H1 (cell line): Measurements from ENCODE around the gene RELL2. TPM values are rescaled to one million over a fixed set of nuclear protein-coding genes. Genes with fewer than 3 reads are reported as not detected.

Experiments used
- ASH2L ChIP-seq: fragments of 200-600, 300-600 bp; sonication (generic); IDR thresholded peaks from one replicate; pipeline ENCODE4 v1.7.1; 2017; ENCODE audit warnings: low read length
- ATF3 ChIP-seq: IDR thresholded peaks from 2 replicates; pipeline ENCODE4 v1.6.1; 2011; ENCODE audit warnings: low read depth, mild to moderate bottlenecking, low read length; ENCODE audit not compliant: insufficient read depth
- BACH1 ChIP-seq: IDR thresholded peaks from 2 replicates; pipeline ENCODE4 v1.6.1; 2012; ENCODE audit warnings: low read length, improper control_type of control experiment
- BCL11A ChIP-seq, 2 experiments: IDR thresholded peaks; one replicate each; pipeline ENCODE4 v1.6.1; 2011; ENCODE audit warnings: low read depth in 2 of 2, low read length in 2 of 2, mild to moderate bottlenecking in 2 of 2
- CTCF ChIP-seq, 3 experiments: IDR thresholded peaks; 1 replicate in 2 of 3; 2 replicates in 1 of 3; pipeline versions ENCODE4 v1.5.1 to v1.6.1; 2011; ENCODE audit warnings: low read length in 3 of 3, mild to moderate bottlenecking in 3 of 3, inconsistent platforms in 2 of 3, low read depth in 1 of 3, moderate library complexity in 1 of 3; ENCODE audit not compliant: insufficient read depth in 1 of 3; ENCODE audit errors: control extremely low read depth in 1 of 3
- EGR1 ChIP-seq: IDR thresholded peaks from 2 replicates; pipeline ENCODE4 v1.6.1; 2011; ENCODE audit warnings: low read depth, low read length, borderline replicate concordance
- EZH2 ChIP-seq: fragments of 200-600 bp; sonication (generic); IDR thresholded peaks from 2 replicates; pipeline ENCODE4 v1.7.1; 2012; ENCODE audit warnings: low read depth, mild to moderate bottlenecking, moderate library complexity, low read length, inconsistent platforms; ENCODE audit not compliant: severe bottlenecking
- GABPA ChIP-seq: IDR thresholded peaks from 2 replicates; pipeline ENCODE4 v1.6.1; 2011; ENCODE audit warnings: mild to moderate bottlenecking, low read length, moderate library complexity, borderline replicate concordance; ENCODE audit not compliant: insufficient read depth
- NANOG ChIP-seq: IDR thresholded peaks from 2 replicates; pipeline ENCODE4 v1.6.1; 2011; ENCODE audit warnings: low read length, low read depth, mild to moderate bottlenecking, inconsistent platforms; ENCODE audit not compliant: insufficient read depth, poor library complexity, severe bottlenecking
- NRF1 ChIP-seq: IDR thresholded peaks from 2 replicates; pipeline ENCODE4 v1.6.1; 2011; ENCODE audit warnings: mild to moderate bottlenecking, low read depth, low read length, improper control_type of control experiment
- RBBP5 ChIP-seq: IDR thresholded peaks from 2 replicates; pipeline ENCODE4 v1.7.1; 2012; ENCODE audit warnings: low read depth, mild to moderate bottlenecking, inconsistent platforms, low read length, moderate library complexity, borderline replicate concordance
- RNF2 ChIP-seq: fragments of 200-900, 300-1000 bp; sonication (generic); IDR thresholded peaks from 2 replicates; pipeline ENCODE4 v1.7.1; 2016; ENCODE audit warnings: borderline replicate concordance, low read depth, mild to moderate bottlenecking, antibody characterized with exemption, low read length; ENCODE audit not compliant: poor library complexity, severe bottlenecking; ENCODE audit errors: missing control alignments
- RXRA ChIP-seq: IDR thresholded peaks from 2 replicates; pipeline ENCODE4 v1.6.1; 2011; ENCODE audit warnings: low read depth, mild to moderate bottlenecking, low read length, moderate library complexity; ENCODE audit not compliant: insufficient read depth
- SP1 ChIP-seq: IDR thresholded peaks from 2 replicates; pipeline ENCODE4 v1.6.1; 2011; ENCODE audit warnings: low read depth, low read length
- SP4 ChIP-seq: IDR thresholded peaks from 2 replicates; pipeline ENCODE4 v1.6.1; 2012; ENCODE audit warnings: low read length, inconsistent platforms
- TAF7 ChIP-seq: optimal IDR thresholded peaks from 2 replicates; pipeline ENCODE3; 2011; ENCODE audit warnings: low read depth, mild to moderate bottlenecking, inconsistent platforms, low read length, moderate library complexity, borderline replicate concordance
- TEAD4 ChIP-seq: IDR thresholded peaks from 2 replicates; pipeline ENCODE4 v1.6.1; 2012; ENCODE audit warnings: low read depth, low read length, inconsistent platforms, mixed read lengths
- USF2 ChIP-seq: IDR thresholded peaks from 2 replicates; pipeline ENCODE4 v1.6.1; 2011; ENCODE audit warnings: low read length, improper control_type of control experiment
- YY1 ChIP-seq: IDR thresholded peaks from 2 replicates; pipeline ENCODE4 v1.6.1; 2011; ENCODE audit warnings: low read depth, mild to moderate bottlenecking, low read length
- polyA plus RNA-seq, 7 experiments: library from polyadenylated mRNA; depleted of rRNA in 3 of 7; stranded (reverse) in 5 of 7; unstranded in 2 of 7; fragments of >200 nt in 5 of 7; fragments of 200-250 nt in 2 of 7; gene quantifications; 1 replicate in 5 of 7; 2 replicates in 1 of 7; 4 replicates in 1 of 7; pipeline versions ENCODE4 v1.2.1 to v1.2.3, GENCODE V29; 2011 to 2013; ENCODE audit warnings: missing spikeins in 2 of 7, mixed read lengths in 2 of 7
- total RNA-seq: library from RNA; stranded (reverse); fragmentation: NEBNext Ultra II Directional; extraction: Animal tissue kit (Norgen Biotek cat#: 25700); gene quantifications from 2 replicates; pipeline ENCODE4 v1.2.1, GENCODE V29; 2021

Gene RELL2
- total and polyA plus RNA-seq, 2 of the 8 experiments (the other 6 are each of a cell fraction or from before 2014, with no cell fraction given) = 18.6 to 23.7 TPM

GRCh38 chr5:141618804-141619554 is 17.8 kb upstream of the RELL2 start, which contains the start of gene DIAPH1 (continued):
- TF ChIP-seq CTCF (IDR thresholded peaks at IDR 0.05; ENCODE audit: control extremely low read depth in 1 of 3, insufficient read depth in 1 of 3, low read depth in 1 of 3, low read length in 3 of 3) = peak; percentile 83 to 97 (median 87)
- no peak; the same call in 1 of the 2 replicates for TF ChIP-seq RBBP5
- TF ChIP-seq YY1 = peak; percentile 50; the same call in 1 of the 2 replicates
- TF ChIP-seq TAF7 = peak; percentile 79
- peak; percentile 30; the same call in 1 of the 2 replicates for TF ChIP-seq NRF1
- TF ChIP-seq EGR1 = peak; percentile 100
- TF ChIP-seq TEAD4 = no peak
- TF ChIP-seq SP4 = no peak
- TF ChIP-seq ASH2L = no peak
- peak; percentile 97 for TF ChIP-seq BACH1
- TF ChIP-seq GABPA = no peak
- TF ChIP-seq EZH2 = no peak
- TF ChIP-seq RNF2 = no peak
- TF ChIP-seq BCL11A (IDR thresholded peaks at IDR 0.05; ENCODE audit: low read depth in 2 of 2, low read length in 2 of 2) = no peak
- TF ChIP-seq USF2 = peak; percentile 64; the same call in 1 of the 2 replicates
- peak; percentile 88 for TF ChIP-seq SP1
- TF ChIP-seq RXRA = no peak
- TF ChIP-seq NANOG = peak; percentile 69
- TF ChIP-seq ATF3 = peak; percentile 54; the same call in 1 of the 2 replicates
